ENCODE measurements around the gene IGIP. TPM values are rescaled to one million over a fixed set of nuclear protein-coding genes. Genes with fewer than 3 reads are reported as not detected.

Gene IGIP
- polyA plus RNA-seq, 1 of the 3 experiments (the other 2 are of a cell fraction): 0.72 TPM

DNA sequence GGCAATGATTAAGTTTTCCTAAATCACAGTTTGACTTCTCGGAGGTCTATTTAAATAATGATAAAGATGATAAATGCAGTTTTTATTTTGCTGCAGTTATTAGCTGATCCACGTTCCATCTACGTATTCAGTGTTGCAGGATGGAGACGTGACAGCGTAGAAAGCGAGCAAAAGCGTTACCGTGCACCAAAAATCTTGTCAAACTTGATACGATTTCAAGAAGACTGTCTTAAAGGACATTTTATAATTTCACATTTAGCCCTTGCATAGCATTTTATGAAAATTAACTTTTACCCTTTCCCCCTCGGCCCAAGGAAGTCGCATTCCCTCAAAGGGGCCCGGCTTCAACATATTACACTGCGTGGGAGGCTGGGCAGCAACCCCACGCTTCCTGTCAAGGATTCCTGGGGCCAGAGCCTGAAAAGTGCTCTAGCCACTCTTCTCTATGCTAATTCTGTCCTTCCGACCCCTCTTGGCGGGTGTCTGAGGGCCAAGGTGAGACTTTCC, 18.9 kb upstream of the IGIP start:
- H3K27ac ChIP-seq (ENCODE audit: low read depth in 2 of 2, low read length in 1 of 2): peak overlapping the region; percentile 77 to 94
- no peaks in the 10 kb centered on the region for H3K36me3 ChIP-seq (replicated peaks in 1 of 2; ENCODE audit: control insufficient read depth in 1 of 2, insufficient read depth in 2 of 2, low read length in 1 of 2)
- CTCF ChIA-PET: interaction anchor here (0.7 to 2.3 kb wide), 8 partner anchors 27 to 245 kb away, joined by 3 to 7 read pairs (median 5); partner anchors contain the start of gene NRG2
- DNase-seq: no peak
- H3F3A ChIP-seq (replicated peaks; ENCODE audit: insufficient read depth): peaks cover 33% of the 10 kb centered on the region
- H3K27me3 ChIP-seq (ENCODE audit: insufficient read depth): no peaks in the 10 kb centered on the region; the same call in 1 of the 2 replicates
- no peaks in the 10 kb centered on the region for H3K9me2 ChIP-seq
- peaks cover 36% of the 10 kb centered on the region for H3K79me2 ChIP-seq (ENCODE audit: insufficient read depth)
- peak overlapping the region; percentile 73 for H3K9ac ChIP-seq
- WGBS (ENCODE audit: low lambda C conversion rate): 90% methylated on average over 16 of the region's 16 CpGs
- H2AFZ ChIP-seq (ENCODE audit: low read depth): peak overlapping the region; percentile 97
- H3K4me1 ChIP-seq (ENCODE audit: control insufficient read depth in 1 of 2, insufficient read depth in 2 of 2, low read depth in 1 of 2, low read length in 1 of 2): peaks cover 7 to 20% of the 10 kb centered on the region in 2 experiments; a peak in 3 of 4 replicates
- TF ChIP-seq RXRA (IDR thresholded peaks at IDR 0.05; ENCODE audit: borderline replicate concordance, low read depth): no peak
- no peak for TF ChIP-seq CTCF (IDR thresholded peaks at IDR 0.05)
- TF ChIP-seq FOSL2 (IDR thresholded peaks at IDR 0.05; ENCODE audit: borderline replicate concordance, low read depth): no peak
- no peak for TF ChIP-seq EP300 (IDR thresholded peaks at IDR 0.05; ENCODE audit: borderline replicate concordance in 1 of 2, low read depth in 1 of 2, low read length in 1 of 2)
- TF ChIP-seq, protein P1, sequence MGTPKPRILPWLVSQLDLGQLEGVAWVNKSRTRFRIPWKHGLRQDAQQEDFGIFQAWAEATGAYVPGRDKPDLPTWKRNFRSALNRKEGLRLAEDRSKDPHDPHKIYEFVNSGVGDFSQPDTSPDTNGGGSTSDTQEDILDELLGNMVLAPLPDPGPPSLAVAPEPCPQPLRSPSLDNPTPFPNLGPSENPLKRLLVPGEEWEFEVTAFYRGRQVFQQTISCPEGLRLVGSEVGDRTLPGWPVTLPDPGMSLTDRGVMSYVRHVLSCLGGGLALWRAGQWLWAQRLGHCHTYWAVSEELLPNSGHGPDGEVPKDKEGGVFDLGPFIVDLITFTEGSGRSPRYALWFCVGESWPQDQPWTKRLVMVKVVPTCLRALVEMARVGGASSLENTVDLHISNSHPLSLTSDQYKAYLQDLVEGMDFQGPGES (IDR thresholded peaks at IDR 0.05; ENCODE audit: low read depth, low read length): no peak
- no peak for TF ChIP-seq EZH2phosphoT487 (IDR thresholded peaks at IDR 0.05; ENCODE audit: borderline replicate concordance, low read depth)
- TF ChIP-seq FOXJ3 (CRISPR knock-in tag; IDR thresholded peaks at IDR 0.05): no peak
- no peak for TF ChIP-seq USF1 (IDR thresholded peaks at IDR 0.05; ENCODE audit: borderline replicate concordance, low read depth)
- no peak for TF ChIP-seq MXI1 (IDR thresholded peaks at IDR 0.05; ENCODE audit: low read depth, low read length)
- TF ChIP-seq SIN3A (IDR thresholded peaks at IDR 0.05; ENCODE audit: borderline replicate concordance, low read depth, low read length): no peak
- TF ChIP-seq RAD21 (IDR thresholded peaks at IDR 0.05; ENCODE audit: low read length): no peak
- TF ChIP-seq, protein P2, sequence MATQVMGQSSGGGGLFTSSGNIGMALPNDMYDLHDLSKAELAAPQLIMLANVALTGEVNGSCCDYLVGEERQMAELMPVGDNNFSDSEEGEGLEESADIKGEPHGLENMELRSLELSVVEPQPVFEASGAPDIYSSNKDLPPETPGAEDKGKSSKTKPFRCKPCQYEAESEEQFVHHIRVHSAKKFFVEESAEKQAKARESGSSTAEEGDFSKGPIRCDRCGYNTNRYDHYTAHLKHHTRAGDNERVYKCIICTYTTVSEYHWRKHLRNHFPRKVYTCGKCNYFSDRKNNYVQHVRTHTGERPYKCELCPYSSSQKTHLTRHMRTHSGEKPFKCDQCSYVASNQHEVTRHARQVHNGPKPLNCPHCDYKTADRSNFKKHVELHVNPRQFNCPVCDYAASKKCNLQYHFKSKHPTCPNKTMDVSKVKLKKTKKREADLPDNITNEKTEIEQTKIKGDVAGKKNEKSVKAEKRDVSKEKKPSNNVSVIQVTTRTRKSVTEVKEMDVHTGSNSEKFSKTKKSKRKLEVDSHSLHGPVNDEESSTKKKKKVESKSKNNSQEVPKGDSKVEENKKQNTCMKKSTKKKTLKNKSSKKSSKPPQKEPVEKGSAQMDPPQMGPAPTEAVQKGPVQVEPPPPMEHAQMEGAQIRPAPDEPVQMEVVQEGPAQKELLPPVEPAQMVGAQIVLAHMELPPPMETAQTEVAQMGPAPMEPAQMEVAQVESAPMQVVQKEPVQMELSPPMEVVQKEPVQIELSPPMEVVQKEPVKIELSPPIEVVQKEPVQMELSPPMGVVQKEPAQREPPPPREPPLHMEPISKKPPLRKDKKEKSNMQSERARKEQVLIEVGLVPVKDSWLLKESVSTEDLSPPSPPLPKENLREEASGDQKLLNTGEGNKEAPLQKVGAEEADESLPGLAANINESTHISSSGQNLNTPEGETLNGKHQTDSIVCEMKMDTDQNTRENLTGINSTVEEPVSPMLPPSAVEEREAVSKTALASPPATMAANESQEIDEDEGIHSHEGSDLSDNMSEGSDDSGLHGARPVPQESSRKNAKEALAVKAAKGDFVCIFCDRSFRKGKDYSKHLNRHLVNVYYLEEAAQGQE (IDR thresholded peaks at IDR 0.05; ENCODE audit: low read depth, low read length): no peak
- no peak for TF ChIP-seq NRF1 (IDR thresholded peaks at IDR 0.05; ENCODE audit: low read depth, low read length)
- TF ChIP-seq JUND (IDR thresholded peaks at IDR 0.05): no peak
- no peak for TF ChIP-seq YY1 (IDR thresholded peaks at IDR 0.05; ENCODE audit: low read depth)
- TF ChIP-seq POLR2AphosphoS5 (IDR thresholded peaks at IDR 0.05; ENCODE audit: low read depth, low read length): no peak
- POLR2A ChIA-PET: interaction anchor here (0.9 to 1.0 kb wide), 3 partner anchors 11 to 68 kb away, joined by 3 to 4 read pairs (median 4); partner anchors contain the start of gene CYSTM1
- no peaks in the 10 kb centered on the region for H3K9me3 ChIP-seq
- peak overlapping the region; percentile 97 for H3K4me2 ChIP-seq
- peak overlapping the region; percentile 78 to 79 for H3K4me3 ChIP-seq (ENCODE audit: low read depth in 2 of 2, low read length in 1 of 2)
- peaks cover 7% of the 10 kb centered on the region for H4K20me1 ChIP-seq (ENCODE audit: insufficient read depth)
